Activated gamma-delta T cell treated with Interleukin-2 at 50 U/mL for 16 hours (primary cell): ENCODE data around the gene SYDE2.
"Not testable (repeated sequence)": the region's sequence is repeated elsewhere in the genome, so short reads cannot be mapped to it uniquely, and the experiment has no call there.

Experiments used
- DNase-seq: peaks from one replicate; pipeline ENCODE4 v3.0.0-alpha.2; 2020

SYDE2 gene

DNA sequence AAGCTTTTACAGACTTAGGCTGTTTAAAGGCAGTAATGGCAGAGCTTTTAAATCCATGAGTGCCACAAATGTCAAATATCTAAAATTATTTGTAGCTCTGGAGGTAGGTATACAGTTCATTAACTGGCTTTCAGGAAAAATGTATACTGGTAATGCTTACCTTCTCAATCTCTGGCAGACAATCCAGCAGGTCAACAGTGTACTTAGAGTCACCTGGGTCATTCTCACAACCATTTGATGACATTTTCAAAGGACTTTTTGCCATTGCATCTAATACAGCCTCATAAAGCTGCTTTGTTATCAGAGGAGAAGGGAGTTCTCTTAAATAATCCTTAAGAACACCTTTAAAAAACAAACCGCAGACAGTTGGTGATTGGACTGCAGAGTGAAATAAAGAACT lies 31.9 kb downstream of the SYDE2 start:
- no peak for DNase-seq

DNA sequence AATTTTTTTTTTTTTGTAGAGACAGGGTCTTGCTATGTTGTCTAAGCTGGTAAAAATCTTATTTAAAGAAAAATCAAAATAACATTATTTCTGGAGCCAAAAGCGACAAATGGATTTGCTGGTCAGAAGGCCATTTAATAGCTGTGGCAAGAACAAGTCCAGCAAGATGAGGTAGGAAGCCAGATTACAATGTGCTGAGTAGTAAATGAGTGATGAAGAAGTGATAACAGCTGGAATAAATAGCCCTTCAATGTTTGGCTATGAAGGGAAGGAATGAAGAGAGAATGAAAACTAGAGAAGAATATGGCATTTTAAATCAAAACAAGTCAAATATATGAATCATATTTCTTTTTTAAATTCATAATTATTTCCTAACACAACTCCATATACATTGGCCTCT lies 34.5 kb downstream of the SYDE2 start:
- DNase-seq: no peak

DNA sequence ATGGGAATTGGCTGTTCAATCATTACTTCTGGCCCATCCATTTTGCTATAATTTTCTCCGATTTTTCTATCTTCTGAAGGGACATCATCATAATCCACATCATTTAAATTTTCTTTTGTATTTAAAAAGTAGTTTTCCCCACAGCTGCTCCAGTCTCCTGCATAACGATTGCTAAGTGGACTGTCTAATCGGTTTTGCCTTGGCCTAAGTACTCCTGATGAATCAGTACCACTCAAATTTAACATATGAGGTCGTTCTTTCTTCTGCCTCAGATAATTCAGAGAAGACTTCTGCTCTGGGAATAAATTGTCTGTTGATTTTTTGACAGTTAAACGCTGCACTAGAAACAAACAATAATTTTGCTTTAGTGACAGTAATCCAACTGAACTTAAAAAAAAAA lies 41.9 kb downstream of the SYDE2 start:
- no peak for DNase-seq

DNA sequence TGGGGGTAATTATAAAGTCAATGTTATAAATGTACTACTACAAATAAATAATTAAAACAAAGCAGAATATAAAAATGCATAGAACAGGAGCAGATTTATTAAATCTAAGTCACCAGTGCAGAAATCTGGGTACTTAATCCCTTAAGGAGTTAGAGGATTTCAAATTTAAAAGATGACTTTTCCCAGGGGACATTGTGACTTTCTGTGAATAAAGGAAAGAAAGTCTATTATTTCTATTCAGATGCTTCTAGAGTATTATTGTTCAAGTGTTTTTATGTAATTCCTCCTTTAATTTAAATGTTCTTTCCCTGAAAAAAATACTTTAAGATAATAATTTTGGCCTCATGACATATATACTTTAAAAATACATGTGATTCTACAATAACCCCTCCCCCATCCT lies 43.4 kb downstream of the SYDE2 start:
- DNase-seq: no peak

DNA sequence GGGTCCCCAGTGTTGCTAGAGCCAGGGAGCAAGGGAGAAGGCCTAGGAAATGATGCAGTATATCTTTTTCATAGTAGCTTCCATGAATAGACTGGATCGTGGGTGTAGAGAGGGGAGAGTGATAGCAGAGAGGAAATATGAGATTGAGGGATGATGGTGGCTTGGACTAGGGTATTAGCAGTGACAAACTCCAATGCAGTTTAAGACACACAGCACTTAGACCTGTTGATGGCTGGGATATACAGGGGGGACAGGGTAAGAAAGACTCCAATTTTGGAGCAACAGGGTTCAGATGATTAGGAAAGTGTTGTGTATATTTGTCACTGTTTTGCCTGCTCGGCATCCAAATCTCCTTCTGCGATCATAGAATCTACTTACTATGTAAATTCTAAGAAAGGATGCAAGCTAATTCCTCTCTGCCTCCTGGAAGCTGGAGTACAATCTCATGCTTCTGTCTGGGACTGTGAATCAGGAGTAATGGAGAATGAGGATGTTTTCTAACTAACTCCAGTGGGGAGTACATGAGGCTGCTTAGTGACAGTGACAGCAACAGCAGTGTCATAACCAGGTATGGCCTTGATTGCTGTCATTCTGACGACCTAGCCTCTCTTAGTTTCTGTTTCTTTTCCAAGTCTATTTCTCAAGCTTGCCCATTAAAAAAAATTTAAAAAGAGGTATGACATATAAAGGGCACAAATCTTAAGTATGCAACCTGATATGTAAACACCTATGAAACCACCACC lies 47.5 kb downstream of the SYDE2 start:
- no peak for DNase-seq

DNA sequence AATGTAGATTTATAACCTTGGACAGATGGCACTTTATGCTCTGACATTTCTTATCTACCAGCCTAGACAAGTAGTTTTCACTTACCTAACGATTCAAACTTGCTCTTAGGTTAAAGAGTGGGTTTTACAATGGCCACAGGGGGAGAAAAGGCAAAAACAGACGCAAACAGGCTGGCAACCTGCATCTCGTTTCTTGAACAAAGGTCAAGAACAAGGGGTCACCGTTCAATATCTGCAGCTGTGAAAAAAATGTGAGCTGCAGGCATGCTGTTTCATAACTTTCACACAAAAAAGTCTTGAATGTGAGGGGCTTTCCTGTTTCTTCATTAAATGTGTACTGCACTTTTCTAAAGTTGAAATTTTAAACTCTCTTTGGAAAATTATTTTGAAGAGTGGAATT lies 49.4 kb downstream of the SYDE2 start:
- DNase-seq: no peak

DNA sequence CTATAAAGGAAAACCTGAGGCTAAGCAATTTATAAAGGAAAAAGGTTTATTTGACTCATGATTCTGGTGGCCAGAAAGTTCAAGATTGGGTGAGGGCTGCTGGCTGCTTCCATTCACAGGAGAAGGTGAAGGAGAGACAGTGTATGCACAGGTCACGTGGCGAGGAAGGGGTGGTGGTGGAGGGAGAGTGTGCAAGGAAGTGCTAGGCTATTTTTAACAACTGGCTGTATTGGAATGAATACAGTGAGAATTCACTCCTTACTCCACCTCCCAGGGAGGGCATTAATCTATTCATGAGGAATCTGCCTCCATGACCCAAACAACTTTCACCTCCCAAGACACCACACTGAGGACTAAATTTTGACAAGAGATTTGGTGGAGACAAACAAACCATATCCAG lies 51.0 kb downstream of the SYDE2 start:
- no peak for DNase-seq

DNA sequence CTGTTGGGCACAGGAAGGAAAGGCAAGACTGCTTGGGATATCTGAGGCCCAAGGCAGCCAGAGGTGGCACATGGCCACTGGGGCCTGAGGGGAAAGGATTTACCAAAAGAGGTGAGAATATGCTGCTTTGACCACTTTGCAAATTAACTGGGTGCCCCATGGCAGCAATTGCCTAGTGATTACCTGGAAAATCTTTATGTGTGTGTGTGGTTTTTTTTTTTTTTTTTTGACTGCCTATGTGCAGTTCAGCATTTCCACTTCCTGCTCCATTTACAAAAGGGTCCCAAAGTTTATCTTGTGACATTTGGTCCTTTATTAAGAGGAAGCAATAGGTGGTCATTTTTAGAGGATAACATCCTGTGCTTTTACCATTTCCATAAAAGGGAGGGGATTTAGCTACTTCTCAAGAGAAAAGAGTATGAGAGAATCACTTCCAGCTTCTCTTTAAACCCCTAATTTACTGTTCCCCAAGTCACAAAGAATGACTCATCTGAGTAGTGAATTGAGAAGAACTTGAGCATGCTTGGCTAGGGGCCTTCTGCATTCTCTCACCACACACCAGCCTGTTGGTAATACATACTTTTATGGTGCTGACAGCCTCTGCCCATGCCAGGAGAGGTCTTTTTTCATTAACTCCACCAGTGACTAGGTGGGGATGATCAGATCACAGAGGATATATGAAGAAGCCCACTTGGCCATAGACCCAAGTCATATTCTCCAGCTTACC lies 52.1 kb downstream of the SYDE2 start:
- DNase-seq: no peak

DNA sequence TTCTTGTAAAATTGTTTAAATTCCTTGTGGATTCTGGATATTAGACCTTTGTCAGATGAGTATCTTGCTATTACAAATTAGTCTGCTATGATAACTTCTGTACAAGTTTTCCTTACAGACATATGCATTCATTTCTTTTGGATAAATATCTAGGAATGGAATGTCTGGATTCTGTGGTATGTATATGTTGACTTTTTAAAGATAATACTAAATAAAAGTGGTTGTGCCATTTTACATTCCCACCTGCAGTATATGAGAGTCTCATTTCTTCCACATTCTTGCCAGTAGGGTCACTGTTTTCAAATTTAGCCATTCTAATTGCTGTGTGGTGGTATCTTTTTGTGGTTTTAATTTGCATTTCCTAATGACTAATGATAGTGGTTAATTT lies 53.9 kb downstream of the SYDE2 start:
- no peak for DNase-seq

DNA sequence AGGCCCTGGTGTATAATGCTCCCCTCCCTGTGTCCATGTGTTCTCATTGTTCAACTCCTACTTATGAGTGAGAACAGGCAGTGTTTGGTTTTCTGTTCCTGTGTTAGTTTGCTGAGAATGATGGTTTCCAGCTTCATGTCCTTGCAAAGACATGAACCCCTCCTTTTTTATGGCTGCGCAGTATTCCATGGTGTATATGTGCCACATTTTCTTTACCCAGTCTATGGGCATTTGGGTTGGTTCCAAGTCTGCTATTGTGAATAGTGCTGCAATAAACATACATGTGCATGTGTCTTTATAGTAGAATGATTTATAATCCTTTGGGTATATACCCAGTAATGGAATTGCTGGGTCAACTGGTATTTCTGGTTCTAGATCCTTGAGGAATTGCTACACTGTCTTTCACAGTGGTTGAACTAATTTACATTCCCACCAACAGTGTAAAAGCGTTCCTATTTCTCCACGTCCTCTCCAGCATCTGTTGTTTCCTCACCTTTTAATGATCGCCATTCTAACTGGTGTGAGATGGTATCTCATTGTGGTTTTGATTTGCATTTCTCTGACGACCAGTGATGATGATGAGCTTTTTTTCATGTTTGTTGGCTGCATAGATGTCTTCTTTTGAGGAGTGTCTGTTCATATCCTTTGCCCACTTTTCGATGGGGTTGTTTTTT lies 54.4 kb downstream of the SYDE2 start:
- DNase-seq: not testable (repeated sequence)

DNA sequence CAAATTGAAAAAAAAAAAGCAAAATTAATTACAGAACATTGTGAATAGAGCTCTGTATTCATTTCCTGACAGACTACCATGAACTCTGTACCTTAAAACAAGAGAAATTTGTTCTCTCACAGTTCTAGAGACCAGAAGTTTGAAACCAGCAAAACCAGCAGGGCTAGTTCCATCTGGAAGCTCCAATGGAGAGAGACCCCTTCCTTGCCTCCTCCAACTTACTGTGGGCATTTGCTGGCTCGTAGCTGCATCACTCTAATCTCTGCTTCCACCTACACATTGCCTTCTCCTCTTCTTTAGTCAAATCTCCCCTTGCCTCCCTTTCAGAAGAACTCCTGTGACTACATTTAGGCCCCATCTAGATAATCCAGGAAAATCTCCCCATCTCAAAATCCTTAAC lies 56.5 kb downstream of the SYDE2 start:
- DNase-seq: no peak

DNA sequence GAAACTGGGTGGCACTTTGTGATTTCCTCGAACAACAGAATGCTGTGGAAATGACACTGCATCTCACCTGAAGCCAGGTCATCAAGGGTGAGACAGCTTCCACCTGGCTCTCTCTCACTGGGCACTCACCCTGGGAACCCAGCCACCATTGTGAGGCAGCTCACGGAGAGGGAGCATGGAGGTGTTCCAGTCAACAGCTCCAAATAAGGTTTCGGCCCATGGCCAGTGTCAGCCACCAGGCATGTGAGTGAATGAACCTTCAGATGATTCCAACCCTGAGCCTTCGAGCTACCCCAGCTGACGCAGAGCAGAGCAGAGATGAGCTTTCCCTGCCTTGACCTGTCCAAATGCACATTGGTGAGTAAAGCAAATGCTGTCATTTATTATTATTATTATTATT lies 58.1 kb downstream of the SYDE2 start:
- no peak for DNase-seq

DNA sequence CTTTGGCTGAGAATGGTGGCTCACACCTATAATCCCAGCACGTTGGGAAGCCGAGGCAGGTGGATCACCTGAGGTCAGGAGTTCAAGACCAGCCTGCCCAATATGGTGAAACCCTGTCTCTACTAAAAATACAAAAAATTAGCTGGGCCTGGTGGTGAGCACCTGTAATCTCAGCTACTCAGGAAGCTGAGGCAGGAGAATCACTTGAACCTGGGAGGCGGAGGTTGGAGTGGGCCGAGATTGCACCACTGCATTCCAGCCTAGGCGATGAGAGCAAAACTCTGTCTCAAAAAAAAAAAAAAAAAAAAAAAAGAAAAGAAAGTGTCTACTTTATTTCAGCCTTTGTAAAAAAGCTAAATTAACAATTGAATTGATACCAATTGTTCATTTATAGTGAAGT lies 62.4 kb downstream of the SYDE2 start:
- not testable (repeated sequence) for DNase-seq

DNA sequence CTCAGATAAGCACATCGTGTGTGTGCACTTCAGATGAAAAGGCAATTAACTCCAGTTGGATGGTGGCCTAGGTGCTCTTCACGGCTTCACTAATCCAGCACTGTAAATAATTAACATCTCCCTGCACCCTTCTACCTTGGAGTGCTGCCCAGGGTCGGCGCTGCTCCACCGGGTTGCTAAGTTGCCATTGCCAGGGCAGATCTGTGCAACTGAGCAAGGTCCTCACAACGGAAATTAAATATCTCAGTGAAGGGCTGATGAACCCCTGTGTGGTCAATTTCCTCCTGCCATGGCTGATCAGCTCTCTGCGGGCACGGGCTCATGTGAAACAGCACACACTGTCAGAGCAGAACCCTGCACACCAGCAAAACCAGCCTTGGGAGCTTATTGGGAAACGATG lies 63.2 kb downstream of the SYDE2 start:
- DNase-seq: no peak

DNA sequence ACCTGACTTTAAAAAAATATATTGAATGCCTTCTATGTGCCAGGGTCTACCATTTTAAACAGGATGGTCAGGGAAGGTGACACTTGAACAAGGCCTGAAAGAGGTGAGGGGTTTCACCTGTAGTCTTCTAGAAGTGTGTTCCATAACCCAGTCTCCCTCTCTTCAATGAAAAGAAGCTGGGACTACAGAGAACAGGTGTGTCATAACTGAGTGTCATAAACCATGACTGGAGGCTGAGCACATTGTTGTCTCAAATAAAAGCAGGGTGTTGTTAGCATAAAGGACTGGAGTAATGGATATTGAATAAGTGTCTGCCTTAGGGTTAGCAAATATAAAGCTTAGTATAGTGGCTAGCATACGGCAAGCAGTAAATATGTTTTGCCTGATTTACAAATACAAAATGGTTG lies 65.4 kb downstream of the SYDE2 start:
- DNase-seq: no peak

DNA sequence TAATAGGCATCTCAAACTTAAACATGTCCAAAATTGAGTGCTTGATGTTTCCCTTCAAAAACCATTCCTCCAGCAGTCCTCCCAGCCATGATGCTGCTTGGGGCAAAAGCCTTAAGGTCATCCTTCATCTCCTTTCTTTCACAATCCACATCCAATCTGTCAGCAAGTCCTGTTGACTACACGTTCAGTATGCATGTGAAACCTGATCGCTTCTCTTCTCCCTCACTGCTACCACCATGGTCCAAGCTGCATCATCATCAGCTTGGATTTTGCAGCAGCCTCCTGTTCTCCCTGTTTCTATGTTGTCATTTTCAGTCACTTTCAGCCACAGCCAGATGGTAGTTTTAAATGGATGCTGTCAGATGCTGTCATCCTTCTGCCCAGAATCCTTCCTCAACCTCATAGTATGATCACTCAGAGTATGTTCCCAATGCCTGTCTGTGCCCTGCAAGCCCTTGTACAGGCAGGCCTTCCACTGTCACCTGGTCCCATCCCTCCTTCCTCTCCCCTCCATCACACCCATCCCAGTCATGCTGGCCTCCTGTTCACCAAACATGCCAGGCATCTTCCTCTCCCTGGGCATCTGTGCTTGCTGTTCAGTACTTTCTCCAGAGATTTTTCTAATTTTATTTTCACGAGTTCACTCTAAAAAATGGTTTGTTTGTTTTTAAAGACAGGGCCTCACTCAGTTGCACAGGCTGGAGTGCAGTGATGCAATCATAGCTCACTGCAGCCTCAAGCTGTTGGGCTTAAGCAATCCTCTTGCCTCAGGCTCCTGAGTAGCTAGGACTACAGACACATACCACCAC lies 66.0 kb downstream of the SYDE2 start:
- DNase-seq: no peak

DNA sequence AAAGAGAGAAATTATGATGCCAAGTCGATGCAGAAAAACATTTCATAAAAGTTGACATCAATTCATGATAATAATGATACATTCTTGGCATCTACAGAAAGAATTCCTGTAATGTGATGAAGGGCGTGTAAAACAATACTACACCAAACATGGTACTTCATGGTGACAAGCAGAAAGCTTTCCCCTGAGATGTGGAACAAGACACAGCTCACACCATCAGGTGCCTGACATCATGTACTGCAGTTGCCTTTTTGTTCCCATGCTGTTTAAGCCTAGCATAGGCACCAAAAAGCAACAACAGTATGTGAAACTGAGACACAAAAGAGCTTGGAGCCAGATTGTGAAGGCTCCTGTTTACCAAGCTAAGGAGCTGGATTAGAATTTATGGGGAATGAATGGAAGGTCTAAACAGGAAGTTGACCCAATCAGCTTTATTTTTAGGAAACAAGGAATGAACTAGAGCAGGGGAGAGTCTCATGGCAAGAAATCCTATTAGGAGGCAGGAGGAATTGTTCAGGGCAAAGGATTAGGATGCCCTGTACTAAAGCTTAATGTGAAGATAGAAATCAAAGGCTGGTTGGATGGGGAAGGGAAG lies 67.2 kb downstream of the SYDE2 start:
- DNase-seq: no peak

DNA sequence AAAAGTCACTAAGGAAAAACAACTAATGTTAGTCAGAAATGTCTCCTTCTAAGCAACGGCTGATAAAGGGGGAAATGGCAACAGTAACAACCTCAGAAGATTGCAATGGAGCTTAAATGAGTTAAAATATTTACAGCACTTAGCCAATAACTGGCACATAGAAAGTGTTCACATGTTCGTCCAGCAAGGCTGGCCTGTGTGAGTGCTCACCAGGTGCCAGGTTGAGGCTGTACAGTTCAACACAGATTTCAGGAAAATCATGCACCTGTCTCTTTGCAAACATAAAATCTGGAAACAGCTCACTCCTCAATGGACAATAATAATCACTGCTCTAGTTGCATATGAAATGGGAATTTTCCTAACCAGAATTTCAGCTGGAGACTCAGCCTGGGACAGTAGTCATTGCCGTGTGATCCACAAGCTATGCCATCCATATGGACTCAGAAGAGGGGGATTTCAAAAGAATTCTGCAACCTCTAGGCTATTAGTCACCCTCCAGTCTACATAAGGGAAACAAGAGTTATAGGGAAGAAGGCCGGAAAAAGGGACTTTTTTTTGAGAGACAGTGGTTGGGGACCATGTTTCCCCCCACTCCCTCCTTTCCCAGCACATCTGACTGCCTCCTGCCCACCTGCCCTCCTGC lies 68.6 kb downstream of the SYDE2 start:
- DNase-seq: no peak

DNA sequence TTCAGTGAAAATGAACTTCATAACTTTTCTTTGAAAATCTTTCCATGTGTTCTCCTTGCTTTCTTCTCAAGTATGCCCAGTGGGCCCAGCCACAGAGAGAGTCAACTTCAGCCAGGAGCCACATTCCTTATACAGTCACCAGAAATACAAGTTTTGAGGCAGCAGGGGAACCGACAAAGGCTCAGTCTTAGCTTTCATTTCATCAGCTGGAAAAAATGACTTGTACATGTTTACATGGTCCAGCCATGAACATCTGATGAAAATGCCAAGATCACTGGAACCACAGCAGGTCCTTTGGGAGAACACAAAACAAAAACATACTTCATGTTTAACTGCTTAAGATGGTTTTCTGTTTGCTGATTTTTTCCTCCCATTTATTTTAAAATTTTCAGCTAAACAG lies 72.5 kb downstream of the SYDE2 start:
- DNase-seq: no peak

DNA sequence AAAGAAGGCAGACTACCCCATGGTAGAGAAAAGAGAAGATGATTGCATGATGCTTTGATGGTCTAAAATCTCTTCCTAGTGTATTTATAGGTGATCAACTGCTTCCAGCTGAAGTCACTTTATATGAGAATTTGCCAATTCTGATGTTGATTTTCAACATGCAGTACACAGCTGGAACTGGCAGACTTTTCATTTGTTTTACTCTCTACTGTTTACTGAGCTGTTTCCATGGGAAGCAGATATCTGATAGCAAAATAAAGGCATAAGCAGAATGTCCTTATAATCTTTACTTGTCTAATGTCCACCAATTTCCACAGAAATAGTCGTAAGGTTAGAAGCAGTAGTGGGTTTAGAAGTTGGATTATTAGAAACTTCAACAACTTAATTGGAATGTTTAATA lies 74.9 kb downstream of the SYDE2 start:
- DNase-seq: no peak

DNA sequence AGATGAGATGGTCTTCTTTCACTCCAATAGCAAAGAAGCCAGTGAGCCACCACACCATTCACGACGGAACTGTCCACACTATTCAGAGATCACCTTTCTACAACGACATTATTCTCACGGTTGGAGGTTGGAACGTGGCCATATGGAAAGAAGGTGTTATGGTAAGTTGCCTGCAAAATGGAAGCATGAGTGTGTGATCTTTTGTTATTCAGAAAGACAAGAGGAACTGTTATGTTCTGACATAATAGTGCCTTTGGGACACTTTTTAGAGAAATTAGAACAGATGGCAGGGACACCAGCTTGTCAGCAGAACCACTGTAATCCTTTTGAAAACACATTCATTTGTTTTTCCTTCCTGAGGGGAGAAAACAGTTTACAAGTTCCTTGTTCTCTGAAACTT lies 76.7 kb downstream of the SYDE2 start:
- DNase-seq: no peak

DNA sequence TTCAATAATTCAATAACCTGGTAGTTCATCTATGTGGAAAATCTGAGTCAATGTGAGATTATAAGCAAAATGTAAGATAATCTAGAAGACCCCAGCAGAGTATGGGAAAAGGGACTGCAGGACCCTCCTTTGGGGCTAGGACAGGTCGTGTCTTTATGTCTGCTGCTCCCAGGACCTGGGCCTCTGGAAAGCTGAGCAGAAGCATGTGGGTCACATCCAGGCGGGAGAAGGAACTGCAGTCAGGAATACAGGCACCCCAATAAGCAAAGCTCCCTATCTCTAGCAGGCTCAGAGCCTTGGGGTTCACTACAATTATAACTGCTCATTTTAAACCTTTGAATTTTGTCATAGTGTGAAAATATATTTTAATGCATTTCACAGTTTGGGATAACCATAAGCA lies 78.6 kb downstream of the SYDE2 start:
- no peak for DNase-seq

DNA sequence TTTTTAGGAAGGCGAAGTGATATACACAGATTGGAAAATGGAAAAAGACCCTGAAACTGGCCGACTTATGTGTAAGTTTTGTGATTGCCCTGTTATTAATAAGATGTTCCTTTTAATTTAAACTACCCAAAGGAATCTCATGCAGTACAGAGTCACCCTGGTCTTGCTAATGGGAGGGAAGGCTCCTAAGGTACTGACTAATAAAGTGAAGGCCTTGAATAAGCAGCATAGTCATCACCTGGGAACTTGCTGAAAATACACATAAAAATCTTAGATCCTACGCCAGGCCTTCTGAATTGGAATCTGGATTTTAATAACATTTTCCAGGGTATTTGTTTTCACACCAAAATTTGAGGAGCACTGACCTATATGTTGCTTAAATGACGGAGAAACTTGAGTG lies 79.1 kb downstream of the SYDE2 start:
- no peak for DNase-seq
